Uterus (tissue), 4 donors: Measurements from ENCODE around the gene CDK15. TPM values are rescaled to one million over a fixed set of nuclear protein-coding genes. Genes with fewer than 3 reads are reported as not detected.

Source experiments
- DNase-seq, 2 donors: peaks; one replicate each; pipeline ENCODE4 v3.0.0-alpha.2; 2019 to 2020
- H3K27ac ChIP-seq, 2 donors: fragments of 200-600 bp; sonication (generic); 1 replicate in 1 of 2; 2 replicates in 1 of 2; pipeline ENCODE4 v1.5.1; 2016 to 2018
- H3K27me3 ChIP-seq, 2 donors: fragments of 200-600 bp; sonication (generic); one replicate each; pipeline ENCODE4 v1.5.1; 2018 to 2019; ENCODE audit warnings: control low read depth in 1 of 2
- H3K36me3 ChIP-seq, 2 donors: fragments of 200-600 bp; sonication (generic); one replicate each; pipeline ENCODE4 v1.5.1; 2019; ENCODE audit warnings: control low read depth in 1 of 2
- H3K4me1 ChIP-seq, 2 donors: fragments of 200-600 bp; sonication (generic); one replicate each; pipeline ENCODE4 v1.5.1; 2018 to 2019; ENCODE audit warnings: control low read depth in 1 of 2
- H3K4me3 ChIP-seq, 2 donors: fragments of 200-600 bp; sonication (generic); 1 replicate in 1 of 2; 2 replicates in 1 of 2; pipeline ENCODE4 v1.5.1; 2018 to 2019; ENCODE audit warnings: mild to moderate bottlenecking in 1 of 2
- H3K9me3 ChIP-seq, 2 donors: fragments of 200-600 bp; sonication (generic); one replicate each; pipeline ENCODE4 v1.5.1; 2019; ENCODE audit warnings: control low read depth in 1 of 2
- CTCF ChIP-seq, 4 experiments: fragments of 200-600 bp in 2 of 4; fragments of 450-650 bp in 2 of 4; sonication (generic) in 2 of 4; IDR thresholded peaks; one replicate each; pipeline ENCODE4 v1.5.1; 2016 to 2019; ENCODE audit warnings: antibody characterized with exemption in 4 of 4, mild to moderate bottlenecking in 2 of 4, moderate library complexity in 1 of 4
- POLR2A ChIP-seq, 2 donors: fragments of 450-650 bp; IDR thresholded peaks; one replicate each; pipeline ENCODE4 v1.6.1; 2016; ENCODE audit warnings: antibody characterized with exemption in 2 of 2, mild to moderate bottlenecking in 1 of 2, moderate library complexity in 1 of 2
- intact Hi-C: fragments of 100-400 bp; cut with DNase I; formaldehyde crosslinking; loops from one replicate; pipeline ENCODE4 v1.15.1; 2023; ENCODE audit warnings: low total_unique reads
- total RNA-seq, 4 donors: library from RNA; depleted of rRNA in 3 of 4; stranded (reverse); fragments of >200 nt in 3 of 4; gene quantifications; one replicate each; pipeline versions ENCODE4 v1.1.0 to v1.2.4, GENCODE V29; 2014 to 2023
- donor health status: DM: yes; HTN: yes; CAD: no.

Gene CDK15
- total RNA-seq, 4 donors from 2014 or later = 0.55 to 6.9 (median 0.88) TPM; not detected in 1

- H3K27ac ChIP-seq = no peak overlapping the region
- no peak for TF ChIP-seq CTCF (IDR thresholded peaks at IDR 0.05)
- TF ChIP-seq POLR2A (IDR thresholded peaks at IDR 0.05) = no peak
- no peak overlapping the region for H3K4me3 ChIP-seq
- H3K4me1 ChIP-seq = no peaks in the 10 kb centered on the region
- intact Hi-C loops = no loop called here
- H3K27me3 ChIP-seq = no peaks in the 10 kb centered on the region
- DNase-seq = no peak
- no peaks in the 10 kb centered on the region for H3K9me3 ChIP-seq
- H3K36me3 ChIP-seq = no peaks in the 10 kb centered on the region
These were observed 10.6 kb downstream of the CDK15 start for GRCh38 chr2:201816657-201817575.

- no peak overlapping the region for H3K27ac ChIP-seq
- no peak overlapping the region for H3K4me3 ChIP-seq
- no peaks in the 10 kb centered on the region for H3K36me3 ChIP-seq
- intact Hi-C loops = no loop called here
- TF ChIP-seq CTCF (IDR thresholded peaks at IDR 0.05) (no peak), POLR2A (IDR thresholded peaks at IDR 0.05) (no peak)
- H3K9me3 ChIP-seq = no peaks in the 10 kb centered on the region
- H3K27me3 ChIP-seq = no peaks in the 10 kb centered on the region
- H3K4me1 ChIP-seq = no peaks in the 10 kb centered on the region
- DNase-seq = no peak
These were observed 14.2 kb downstream of the CDK15 start for GRCh38 chr2:201820383-201821007.

GRCh38 chr2:201821080-201821479 is 14.7 kb downstream of the CDK15 start:
- Histone ChIP-seq H3K4me3 (no peak overlapping the region), H3K4me1 (no peaks in the 10 kb centered on the region), H3K27ac (no peak overlapping the region), H3K9me3 (no peaks in the 10 kb centered on the region), H3K36me3 (no peaks in the 10 kb centered on the region), H3K27me3 (no peaks in the 10 kb centered on the region)
- no peak for TF ChIP-seq CTCF (IDR thresholded peaks at IDR 0.05)
- TF ChIP-seq POLR2A (IDR thresholded peaks at IDR 0.05) = no peak
- DNase-seq = no peak
- intact Hi-C loops = no loop called here

- H3K27ac ChIP-seq = no peak overlapping the region
- no peaks in the 10 kb centered on the region for H3K4me1 ChIP-seq
- H3K4me3 ChIP-seq = no peak overlapping the region
- intact Hi-C loops = no loop called here
- DNase-seq = no peak
- H3K27me3 ChIP-seq = no peaks in the 10 kb centered on the region
- no peaks in the 10 kb centered on the region for H3K36me3 ChIP-seq
- no peaks in the 10 kb centered on the region for H3K9me3 ChIP-seq
- TF ChIP-seq POLR2A (IDR thresholded peaks at IDR 0.05) = no peak
- TF ChIP-seq CTCF (IDR thresholded peaks at IDR 0.05) = no peak
These were observed 17.9 kb downstream of the CDK15 start for GRCh38 chr2:201824212-201824611.

- intact Hi-C loops = no loop called here
- no peak overlapping the region for H3K4me3 ChIP-seq
- H3K27ac ChIP-seq = no peak overlapping the region
- no peaks in the 10 kb centered on the region for H3K4me1 ChIP-seq
- no peaks in the 10 kb centered on the region for H3K9me3 ChIP-seq
- H3K27me3 ChIP-seq = no peaks in the 10 kb centered on the region
- no peaks in the 10 kb centered on the region for H3K36me3 ChIP-seq
- TF ChIP-seq POLR2A (IDR thresholded peaks at IDR 0.05) (no peak), CTCF (IDR thresholded peaks at IDR 0.05) (no peak)
- no peak for DNase-seq
These were observed 21.3 kb downstream of the CDK15 start for GRCh38 chr2:201827621-201828020.
